Thymus (tissue), 11 donors: ENCODE data around the gene SLC15A1. TPM values are rescaled to one million over a fixed set of nuclear protein-coding genes. Genes with fewer than 3 reads are reported as not detected.
"Not testable (repeated sequence)": the region's sequence is repeated elsewhere in the genome, so short reads cannot be mapped to it uniquely, and the experiment has no call there.

Experiments used
- DNase-seq, 9 donors: peaks; one replicate each; pipeline ENCODE4 v3.0.0-alpha.2; 2013; ENCODE audit warnings: low spot score in 9 of 9, low read depth in 6 of 9, missing footprints in 1 of 9
- H3K27ac ChIP-seq, 2 donors: one replicate each; pipeline ENCODE4 v1.5.1; 2013; ENCODE audit warnings: control low read depth in 1 of 2, low read depth in 1 of 2, low read length in 1 of 2, mild to moderate bottlenecking in 1 of 2, moderate library complexity in 1 of 2
- H3K27me3 ChIP-seq, 2 donors: one replicate each; pipeline ENCODE4 v1.5.1; 2013; ENCODE audit warnings: low read length in 1 of 2; ENCODE audit not compliant: control insufficient read depth in 2 of 2, insufficient read depth in 1 of 2
- H3K36me3 ChIP-seq, 2 donors: one replicate each; pipeline ENCODE4 v1.5.1; 2013; ENCODE audit warnings: low read length in 1 of 2, mild to moderate bottlenecking in 1 of 2, moderate library complexity in 1 of 2; ENCODE audit not compliant: control insufficient read depth in 2 of 2, insufficient read depth in 2 of 2
- H3K4me1 ChIP-seq, 2 donors: one replicate each; pipeline ENCODE4 v1.5.1; 2013; ENCODE audit warnings: low read length in 2 of 2; ENCODE audit not compliant: control insufficient read depth in 2 of 2, insufficient read depth in 2 of 2
- H3K4me3 ChIP-seq, 2 donors: one replicate each; pipeline ENCODE4 v1.5.1; 2013; ENCODE audit warnings: low read length in 2 of 2, control low read depth in 1 of 2, mild to moderate bottlenecking in 1 of 2
- H3K9me3 ChIP-seq, 2 donors: one replicate each; pipeline ENCODE4 v1.5.1; 2013; ENCODE audit warnings: low read length in 1 of 2, mild to moderate bottlenecking in 1 of 2; ENCODE audit not compliant: control insufficient read depth in 2 of 2, insufficient read depth in 1 of 2
- WGBS: extraction: QIAGEN DNeasy Blood & Tissue Kit; methylation state at CpG from one replicate; pipeline ENCODE4 v1.1.7; 2013; 5-methylcytosine and 5-hydroxymethylcytosine counted together
- polyA plus RNA-seq: library from polyadenylated mRNA; stranded (reverse); fragments of 200-250 nt; gene quantifications from one replicate; pipeline ENCODE4 v1.2.3, GENCODE V29; 2013
- total RNA-seq: library from RNA; stranded (reverse); fragments of 120-200 nt; gene quantifications from one replicate; pipeline ENCODE4 v1.2.4, GENCODE V29; 2013
- donor health status: healthy.

The SLC15A1 gene
- total and polyA plus RNA-seq, 2 donors: 0.80 to 1.2 TPM

DNA sequence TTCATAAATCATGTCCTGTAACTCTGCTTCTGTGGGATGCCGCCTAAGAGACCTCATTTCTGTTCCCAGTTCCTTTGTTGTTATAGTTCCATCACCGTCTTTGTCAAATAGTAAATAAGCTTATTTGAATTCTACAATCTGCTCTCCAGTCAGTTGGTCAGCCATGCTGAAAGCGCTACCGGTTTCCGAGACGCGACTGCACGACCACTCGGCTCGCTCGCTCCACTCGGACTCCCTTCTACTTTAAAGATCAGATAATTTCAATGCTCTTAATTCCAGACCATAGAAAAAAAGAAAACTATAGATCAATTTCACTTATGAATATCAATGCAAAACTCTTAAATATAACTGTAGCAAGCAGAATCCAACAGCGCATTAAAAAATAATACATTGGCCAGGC lies 111.4 kb downstream of the SLC15A1 start:
- no peaks in the 10 kb centered on the region for H3K36me3 ChIP-seq
- no peaks in the 10 kb centered on the region for H3K9me3 ChIP-seq
- WGBS: 96% methylated on average over 13 of the region's 13 CpGs
- H3K27me3 ChIP-seq: no peaks in the 10 kb centered on the region
- DNase-seq: no peak
- no peaks in the 10 kb centered on the region for H3K4me1 ChIP-seq
- no peak overlapping the region for H3K4me3 ChIP-seq
- no peak overlapping the region for H3K27ac ChIP-seq

GRCh38 chr13:98639785-98640184 lies 112.7 kb downstream of the SLC15A1 start:
- not testable (repeated sequence) for H3K4me1 ChIP-seq, H3K4me3 ChIP-seq, H3K27me3 ChIP-seq, DNase-seq, H3K9me3 ChIP-seq, H3K36me3 ChIP-seq, H3K27ac ChIP-seq
- WGBS: 97% methylated on average over 4 of the region's 4 CpGs

DNA sequence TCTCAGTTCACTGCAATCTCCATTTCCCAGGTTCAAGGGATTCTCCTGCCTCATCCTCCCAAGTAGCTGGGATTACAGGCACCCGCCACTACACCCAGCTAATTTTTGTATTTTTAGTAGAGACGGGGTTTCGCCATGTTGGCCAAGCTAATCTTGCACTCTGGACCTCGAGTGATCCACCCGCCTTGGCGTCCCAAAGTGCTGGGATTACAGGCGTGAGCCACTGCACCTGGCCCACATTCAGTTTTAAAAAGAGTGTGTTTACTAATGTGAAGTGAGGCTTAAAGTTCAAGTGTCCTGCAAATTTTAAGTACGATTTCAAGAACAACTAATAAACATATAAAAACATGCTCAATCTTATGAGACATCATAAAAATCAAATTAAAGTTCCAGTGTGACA lies 114.1 kb downstream of the SLC15A1 start:
- H3K36me3 ChIP-seq, H3K27me3 ChIP-seq, H3K4me3 ChIP-seq, H3K4me1 ChIP-seq, H3K27ac ChIP-seq, H3K9me3 ChIP-seq, DNase-seq: not testable (repeated sequence)
- WGBS: 96% methylated on average over 8 of the region's 8 CpGs

Other genes starting within 250 kb of the SLC15A1 start
- gene STK24, start 175.6 kb downstream of the SLC15A1 start, total RNA-seq: 52.7 TPM
- gene STK24, start 175.6 kb downstream of the SLC15A1 start, polyA plus RNA-seq: 62.4 TPM
- gene DOCK9, start 225.4 kb upstream of the SLC15A1 start, total RNA-seq: 37.9 TPM
- gene DOCK9, start 225.4 kb upstream of the SLC15A1 start, polyA plus RNA-seq: 34.0 TPM